Peyer's patch (tissue), 4 donors: ENCODE results near the gene SCN1B. TPM values are rescaled to one million over a fixed set of nuclear protein-coding genes. Genes with fewer than 3 reads are reported as not detected.
"Not testable (repeated sequence)": the region's sequence is repeated elsewhere in the genome, so short reads cannot be mapped to it uniquely, and the experiment has no call there.

Experiments used
- DNase-seq, 3 donors: peaks; one replicate each; pipeline ENCODE4 v3.0.0-alpha.2; 2017 to 2019
- H3K27ac ChIP-seq, 4 donors: fragments of 200-600 bp; sonication (generic); one replicate each; pipeline ENCODE4 v1.5.1; 2016 to 2019
- H3K27me3 ChIP-seq, 2 donors: fragments of 200-600 bp; sonication (generic); one replicate each; pipeline ENCODE4 v1.5.1; 2019
- H3K36me3 ChIP-seq, 3 donors: fragments of 200-600 bp; sonication (generic); one replicate each; pipeline ENCODE4 v1.5.1; 2016 to 2019
- H3K4me1 ChIP-seq, 4 donors: fragments of 200-600 bp; sonication (generic); one replicate each; pipeline ENCODE4 v1.5.1; 2016 to 2019
- H3K4me3 ChIP-seq, 4 donors: fragments of 200-600 bp; sonication (generic); 1 replicate in 3 of 4; 2 replicates in 1 of 4; pipeline ENCODE4 v1.5.1; 2016 to 2019; ENCODE audit warnings: mild to moderate bottlenecking in 1 of 4
- H3K9me3 ChIP-seq, 4 donors: fragments of 200-600 bp; sonication (generic); one replicate each; pipeline ENCODE4 v1.5.1; 2016 to 2019; ENCODE audit warnings: mild to moderate bottlenecking in 1 of 4
- POLR2A ChIP-seq, 2 donors: fragments of 450-650 bp; IDR thresholded peaks; one replicate each; pipeline ENCODE4 v1.5.1; 2017; ENCODE audit warnings: antibody characterized with exemption in 2 of 2, mild to moderate bottlenecking in 2 of 2, moderate library complexity in 2 of 2
- total RNA-seq, 4 donors: library from RNA; depleted of rRNA; stranded (reverse); fragments of >200 nt; gene quantifications; one replicate each; pipeline ENCODE4 v1.1.0, GENCODE V29; 2016
- TF ChIP-seq, protein P1 (sequence below), 6 experiments: fragments of 450-650 bp in 4 of 6; fragments of 200-600 bp in 2 of 6; sonication (generic) in 1 of 6; IDR thresholded peaks; one replicate each; pipeline ENCODE4 v1.5.1; 2017 to 2019; ENCODE audit warnings: antibody characterized with exemption in 6 of 6, mild to moderate bottlenecking in 3 of 6, moderate library complexity in 1 of 6

SCN1B gene
- total RNA-seq, 4 donors from 2014 or later = 2.8 to 9.1 (median 5.1) TPM

- TF ChIP-seq POLR2A (IDR thresholded peaks at IDR 0.05) = no peak
- TF ChIP-seq, protein P1, sequence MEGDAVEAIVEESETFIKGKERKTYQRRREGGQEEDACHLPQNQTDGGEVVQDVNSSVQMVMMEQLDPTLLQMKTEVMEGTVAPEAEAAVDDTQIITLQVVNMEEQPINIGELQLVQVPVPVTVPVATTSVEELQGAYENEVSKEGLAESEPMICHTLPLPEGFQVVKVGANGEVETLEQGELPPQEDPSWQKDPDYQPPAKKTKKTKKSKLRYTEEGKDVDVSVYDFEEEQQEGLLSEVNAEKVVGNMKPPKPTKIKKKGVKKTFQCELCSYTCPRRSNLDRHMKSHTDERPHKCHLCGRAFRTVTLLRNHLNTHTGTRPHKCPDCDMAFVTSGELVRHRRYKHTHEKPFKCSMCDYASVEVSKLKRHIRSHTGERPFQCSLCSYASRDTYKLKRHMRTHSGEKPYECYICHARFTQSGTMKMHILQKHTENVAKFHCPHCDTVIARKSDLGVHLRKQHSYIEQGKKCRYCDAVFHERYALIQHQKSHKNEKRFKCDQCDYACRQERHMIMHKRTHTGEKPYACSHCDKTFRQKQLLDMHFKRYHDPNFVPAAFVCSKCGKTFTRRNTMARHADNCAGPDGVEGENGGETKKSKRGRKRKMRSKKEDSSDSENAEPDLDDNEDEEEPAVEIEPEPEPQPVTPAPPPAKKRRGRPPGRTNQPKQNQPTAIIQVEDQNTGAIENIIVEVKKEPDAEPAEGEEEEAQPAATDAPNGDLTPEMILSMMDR (IDR thresholded peaks at IDR 0.05) = no peak
- H3K27me3 ChIP-seq = no peaks in the 10 kb centered on the region
- H3K27ac ChIP-seq = peak overlapping the region; percentile 31 to 68 (median 44)
- H3K4me1 ChIP-seq = peaks cover 0 to 51% (median 4%) of the 10 kb centered on the region in 4 donors
- H3K9me3 ChIP-seq = peaks cover 0 to 5% (median 0%) of the 10 kb centered on the region in 4 donors
- DNase-seq = peak in 2 of 3 donors; percentile 65 to 70
- no peaks in the 10 kb centered on the region for H3K36me3 ChIP-seq
- H3K4me3 ChIP-seq = no peak overlapping the region
Measured at GRCh38 chr19:34994643-34995541, 35.4 kb upstream of the SCN1B start.

DNA sequence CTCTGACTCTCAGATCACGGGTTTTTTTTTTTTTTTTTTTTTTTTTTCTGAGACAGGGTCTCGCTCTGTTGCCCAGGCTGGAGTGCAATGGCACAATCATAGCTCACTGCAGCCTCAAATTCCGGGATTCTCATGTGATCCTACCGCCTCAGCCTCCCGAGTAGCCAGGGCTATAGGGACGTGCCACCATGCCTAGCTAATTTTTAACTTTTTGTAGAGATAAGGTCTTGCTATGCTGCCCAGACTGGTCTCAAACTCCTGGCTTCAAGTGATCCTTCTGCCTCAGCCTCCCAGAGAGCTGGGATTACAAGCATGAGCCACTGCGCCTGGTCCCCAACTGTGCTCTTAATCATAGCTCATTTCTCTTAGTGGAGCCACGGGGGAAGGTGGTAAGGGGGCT, 34.7 kb upstream of the SCN1B start:
- Histone ChIP-seq H3K27ac (peak overlapping the region in 3 of 4 donors; percentile 38 to 75 (median 68)), H3K4me3 (no peak overlapping the region), H3K4me1 (peaks cover 0 to 51% (median 4%) of the 10 kb centered on the region in 4 donors), H3K27me3 (no peaks in the 10 kb centered on the region), H3K36me3 (no peaks in the 10 kb centered on the region), H3K9me3 (peaks cover 0 to 5% (median 0%) of the 10 kb centered on the region in 4 donors)
- TF ChIP-seq, protein P1 (IDR thresholded peaks at IDR 0.05) = no peak
- no peak for TF ChIP-seq POLR2A (IDR thresholded peaks at IDR 0.05)
- no peak for DNase-seq

- H3K27me3 ChIP-seq = no peaks in the 10 kb centered on the region
- TF ChIP-seq, protein P1 (IDR thresholded peaks at IDR 0.05) = no peak
- no peak for TF ChIP-seq POLR2A (IDR thresholded peaks at IDR 0.05)
- no peak overlapping the region for H3K4me3 ChIP-seq
- peaks cover 0 to 65% (median 7%) of the 10 kb centered on the region in 4 donors for H3K4me1 ChIP-seq
- H3K9me3 ChIP-seq = peaks cover 0 to 5% (median 0%) of the 10 kb centered on the region in 4 donors
- no peak for DNase-seq
- H3K27ac ChIP-seq = peak overlapping the region; percentile 54 to 75 (median 64)
- no peaks in the 10 kb centered on the region for H3K36me3 ChIP-seq
Measured at GRCh38 chr19:34997071-34997617, 33.1 kb upstream of the SCN1B start.

DNA sequence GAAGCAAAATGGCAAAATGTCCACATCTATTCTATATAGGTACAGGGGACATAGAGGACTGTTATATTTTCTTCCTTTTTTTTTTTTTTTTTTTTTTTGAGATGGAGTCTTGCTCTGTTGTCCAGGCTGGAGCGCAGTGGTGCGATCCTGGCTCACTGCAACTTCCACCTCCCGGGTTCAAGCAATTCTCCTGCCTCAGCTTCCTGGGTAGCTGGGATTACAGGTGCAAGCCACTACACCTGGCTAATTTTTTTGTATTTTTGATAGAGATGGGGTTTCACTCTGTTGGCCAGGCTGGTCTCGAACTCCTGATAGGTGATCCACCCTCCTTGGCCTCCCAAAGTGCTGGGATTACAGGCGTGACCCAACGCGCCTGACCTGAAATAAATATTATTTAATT, 32.0 kb upstream of the SCN1B start:
- H3K4me1 ChIP-seq = peaks cover 0 to 75% (median 11%) of the 10 kb centered on the region in 4 donors
- not testable (repeated sequence) for H3K27me3 ChIP-seq, H3K9me3 ChIP-seq, H3K4me3 ChIP-seq, DNase-seq, H3K36me3 ChIP-seq
- H3K27ac ChIP-seq = peak overlapping the region in 3 of 4 donors; percentile 64 to 90 (median 75)

DNA sequence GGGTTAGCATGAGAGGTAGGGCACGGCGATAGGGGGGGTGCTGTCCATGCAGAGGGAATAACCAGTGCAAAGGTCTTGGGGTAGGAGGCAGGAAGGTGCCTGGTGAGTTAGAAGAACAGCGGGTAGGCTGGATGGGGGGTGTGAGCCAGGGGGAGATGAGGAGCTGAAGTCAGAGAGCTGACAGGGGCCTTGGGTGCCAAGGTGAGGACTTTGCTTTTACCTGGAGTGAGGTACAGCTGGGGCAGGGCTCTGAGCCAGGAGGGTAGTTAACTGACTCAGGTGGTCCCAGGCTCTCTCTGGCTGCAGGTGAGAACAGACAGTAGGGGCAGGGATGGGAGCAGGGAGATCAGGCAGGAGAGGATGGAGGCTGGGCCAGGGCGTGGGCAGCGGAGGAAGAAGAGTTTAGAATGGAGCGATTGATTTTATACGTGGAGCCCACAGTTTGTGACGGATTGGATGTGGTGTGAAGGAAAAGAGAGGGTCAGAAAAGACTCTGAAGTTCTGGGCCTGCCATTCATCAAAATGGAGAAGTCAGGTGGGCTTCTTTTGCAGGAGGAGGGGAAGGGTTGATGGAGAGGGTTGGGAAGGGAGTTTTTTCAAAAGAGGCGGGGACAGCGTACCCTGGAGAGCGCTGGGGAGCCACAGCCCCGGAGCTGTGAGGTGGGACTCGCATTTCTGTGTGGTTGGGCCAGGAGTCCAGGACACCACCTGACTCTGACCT, 31.3 kb upstream of the SCN1B start:
- Histone ChIP-seq H3K27me3 (no peaks in the 10 kb centered on the region), H3K4me3 (peak overlapping the region; percentile 71 to 79 (median 76)), H3K27ac (peak overlapping the region; percentile 90 to 98 (median 94)), H3K36me3 (no peaks in the 10 kb centered on the region), H3K9me3 (peaks cover 0 to 5% (median 0%) of the 10 kb centered on the region in 4 donors), H3K4me1 (peaks cover 0 to 81% (median 15%) of the 10 kb centered on the region in 4 donors)
- DNase-seq = no peak
- peak in 1 of 2 donors; percentile 7 for TF ChIP-seq POLR2A (IDR thresholded peaks at IDR 0.05)
- TF ChIP-seq, protein P1 (IDR thresholded peaks at IDR 0.05) = no peak
